OCI-LY7 (cell line): ENCODE measurements around the gene CHST8. TPM values are rescaled to one million over a fixed set of nuclear protein-coding genes. Genes with fewer than 3 reads are reported as not detected.

Source experiments
- BruUV-seq: library from RNA; stranded (reverse); fragments of 400-500 nt; replicated peaks from 2 replicates; lab custom pipeline; 2021; lab: Mats Ljungman, UMichigan
- CTCF ChIA-PET: fragments of 300-600 bp; sonication (Branson Sonifier 250); formaldehyde crosslinking; loops from one replicate; lab custom pipeline; 2022; ENCODE audit warnings: antibody characterized with exemption; ENCODE audit not compliant: unreplicated experiment; lab: Charles Lee
- POLR2A ChIA-PET: fragments of 300-600 bp; sonication (Branson Sonifier 250); formaldehyde crosslinking; loops from one replicate; lab custom pipeline; 2022; ENCODE audit warnings: antibody characterized with exemption; lab: Charles Lee
- DNase-seq: peaks from one replicate; pipeline ENCODE4 v3.0.0-alpha.2; 2015; ENCODE audit warnings: low spot score
- H2AFZ ChIP-seq: fragments of 200-600 bp; sonication (generic), shearing (Covaris generic); 2 replicates; pipeline ENCODE4 v1.6.1; 2014; ENCODE audit warnings: mild to moderate bottlenecking, antibody characterized with exemption, low read length, moderate library complexity
- H3K27ac ChIP-seq: fragments of 200-600 bp; sonication (generic); 2 replicates; pipeline ENCODE4 v1.5.1; 2014; ENCODE audit warnings: mixed run types, low read depth, mild to moderate bottlenecking, moderate library complexity, low read length, inconsistent platforms; ENCODE audit not compliant: poor library complexity, severe bottlenecking
- H3K36me3 ChIP-seq: fragments of 200-600 bp; sonication (generic); 2 replicates; pipeline ENCODE4 v1.6.1; 2014; ENCODE audit warnings: mild to moderate bottlenecking, antibody characterized with exemption, low read length, moderate library complexity, mixed read lengths; ENCODE audit not compliant: insufficient read depth
- H3K4me1 ChIP-seq: fragments of 200-600 bp; sonication (generic); 2 replicates; pipeline ENCODE4 v1.5.1; 2014; ENCODE audit warnings: mild to moderate bottlenecking, low read length; ENCODE audit not compliant: insufficient read depth, poor library complexity, severe bottlenecking
- H3K4me2 ChIP-seq: fragments of 200-600 bp; sonication (generic); 2 replicates; pipeline ENCODE4 v1.6.1; 2014; ENCODE audit warnings: mild to moderate bottlenecking, low read length
- H3K4me3 ChIP-seq: fragments of 200-600 bp; sonication (generic); 2 replicates; pipeline ENCODE4 v1.5.1; 2014; ENCODE audit warnings: mild to moderate bottlenecking, low read depth, low read length; ENCODE audit not compliant: poor library complexity, severe bottlenecking
- H3K79me2 ChIP-seq: fragments of 200-600 bp; sonication (generic); 2 replicates; pipeline ENCODE4 v1.6.1; 2016; ENCODE audit warnings: low read depth, mild to moderate bottlenecking, low read length, moderate library complexity, mixed read lengths; ENCODE audit not compliant: insufficient read depth
- H3K9me2 ChIP-seq: fragments of 200-600 bp; sonication (generic); 2 replicates; pipeline ENCODE4 v1.6.1; 2016; ENCODE audit warnings: mild to moderate bottlenecking, low read length, mixed read lengths; ENCODE audit not compliant: insufficient read depth
- H3K9me3 ChIP-seq: fragments of 200-600 bp; sonication (generic); 2 replicates; pipeline ENCODE4 v1.6.1; 2014; ENCODE audit warnings: mild to moderate bottlenecking, mixed run types, low read length, mixed read lengths
- H4K20me1 ChIP-seq: fragments of 200-600 bp; sonication (generic); 2 replicates; pipeline ENCODE4 v1.6.1; 2014; ENCODE audit warnings: mild to moderate bottlenecking, antibody characterized with exemption, low read length, moderate library complexity, mixed read lengths; ENCODE audit not compliant: insufficient read depth
- EZH2phosphoT487 ChIP-seq: fragments of 200-600 bp; sonication (generic); IDR thresholded peaks from 2 replicates; pipeline ENCODE4 v1.6.1; 2018; ENCODE audit warnings: low read depth, borderline replicate concordance, mild to moderate bottlenecking, mixed run types, antibody characterized with exemption, low read length, moderate library complexity, mixed read lengths
- intact Hi-C: fragments of 100-400 bp; cut with micrococcal nuclease; formaldehyde crosslinking; loops from one replicate; pipeline ENCODE4 v1.10.0; 2022; ENCODE audit not compliant: unreplicated experiment
- total RNA-seq, 2 experiments: library from RNA; depleted of rRNA in 1 of 2; stranded (reverse); fragments of >200 nt in 1 of 2; shearing (Covaris generic) in 1 of 2; gene quantifications; 2 replicates each; pipeline ENCODE4 v1.2.3, GENCODE V29; 2014 to 2022
- TF ChIP-seq, protein P1 (sequence below): fragments of 200-600 bp; sonication (generic); conservative IDR thresholded peaks from 2 replicates; pipeline ENCODE4 v1.5.1; 2014; ENCODE audit warnings: mild to moderate bottlenecking, antibody characterized with exemption, low read length, moderate library complexity, mixed read lengths

The CHST8 gene
- total RNA-seq, 2 experiments from 2014 or later: not detected

DNA sequence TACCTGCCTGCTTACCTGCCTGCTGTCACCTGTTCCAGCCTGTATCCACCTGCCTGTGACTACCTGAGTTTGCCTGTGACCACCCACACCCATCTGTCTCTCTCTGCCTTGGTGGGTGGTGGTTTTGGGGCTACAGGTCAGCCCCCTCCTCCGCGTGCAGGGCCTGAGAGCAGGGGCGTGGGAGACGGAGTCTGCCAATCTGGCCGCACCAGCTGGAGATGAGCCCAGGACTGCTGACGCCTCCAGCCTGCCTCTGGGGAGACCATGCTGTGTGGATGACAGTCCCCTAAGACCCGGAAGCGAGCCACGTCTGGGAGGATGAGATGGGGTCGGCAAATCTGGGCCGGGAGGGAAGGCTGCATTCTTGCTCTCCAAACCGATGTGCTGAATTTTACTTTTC, 159.0 kb downstream of the CHST8 start:
- intact Hi-C loops: no loop called here
- POLR2A ChIA-PET: no interaction called here

GRCh38 chr19:33781415-33781935, 159.7 kb downstream of the CHST8 start:
- Histone ChIP-seq H3K79me2 (no peaks in the 10 kb centered on the region), H3K9me2 (no peaks in the 10 kb centered on the region), H3K4me1 (no peaks in the 10 kb centered on the region), H3K27ac (no peak overlapping the region), H3K9me3 (no peaks in the 10 kb centered on the region), H4K20me1 (no peaks in the 10 kb centered on the region), H2AFZ (no peak overlapping the region), H3K36me3 (no peaks in the 10 kb centered on the region), H3K4me2 (no peak overlapping the region), H3K4me3 (no peak overlapping the region)
- intact Hi-C loops: no loop called here
- no peak for DNase-seq
- BruUV-seq: no TSS peak
- POLR2A ChIA-PET: no interaction called here
- CTCF ChIA-PET: no interaction called here
- TF ChIP-seq, protein P1, sequence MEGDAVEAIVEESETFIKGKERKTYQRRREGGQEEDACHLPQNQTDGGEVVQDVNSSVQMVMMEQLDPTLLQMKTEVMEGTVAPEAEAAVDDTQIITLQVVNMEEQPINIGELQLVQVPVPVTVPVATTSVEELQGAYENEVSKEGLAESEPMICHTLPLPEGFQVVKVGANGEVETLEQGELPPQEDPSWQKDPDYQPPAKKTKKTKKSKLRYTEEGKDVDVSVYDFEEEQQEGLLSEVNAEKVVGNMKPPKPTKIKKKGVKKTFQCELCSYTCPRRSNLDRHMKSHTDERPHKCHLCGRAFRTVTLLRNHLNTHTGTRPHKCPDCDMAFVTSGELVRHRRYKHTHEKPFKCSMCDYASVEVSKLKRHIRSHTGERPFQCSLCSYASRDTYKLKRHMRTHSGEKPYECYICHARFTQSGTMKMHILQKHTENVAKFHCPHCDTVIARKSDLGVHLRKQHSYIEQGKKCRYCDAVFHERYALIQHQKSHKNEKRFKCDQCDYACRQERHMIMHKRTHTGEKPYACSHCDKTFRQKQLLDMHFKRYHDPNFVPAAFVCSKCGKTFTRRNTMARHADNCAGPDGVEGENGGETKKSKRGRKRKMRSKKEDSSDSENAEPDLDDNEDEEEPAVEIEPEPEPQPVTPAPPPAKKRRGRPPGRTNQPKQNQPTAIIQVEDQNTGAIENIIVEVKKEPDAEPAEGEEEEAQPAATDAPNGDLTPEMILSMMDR: no peak
- TF ChIP-seq EZH2phosphoT487: no peak

More for the DNA sequence above, 159.0 kb downstream of the CHST8 start:
- Histone ChIP-seq H3K9me2 (no peaks in the 10 kb centered on the region), H3K4me2 (no peak overlapping the region), H3K27ac (no peak overlapping the region), H3K4me3 (no peak overlapping the region), H3K36me3 (no peaks in the 10 kb centered on the region), H3K79me2 (no peaks in the 10 kb centered on the region), H4K20me1 (no peaks in the 10 kb centered on the region), H3K9me3 (no peaks in the 10 kb centered on the region), H2AFZ (no peak overlapping the region), H3K4me1 (no peaks in the 10 kb centered on the region)
- BruUV-seq: no TSS peak
- DNase-seq: no peak
- CTCF ChIA-PET: no interaction called here
- TF ChIP-seq, protein P1: no peak
- TF ChIP-seq EZH2phosphoT487: no peak

DNA sequence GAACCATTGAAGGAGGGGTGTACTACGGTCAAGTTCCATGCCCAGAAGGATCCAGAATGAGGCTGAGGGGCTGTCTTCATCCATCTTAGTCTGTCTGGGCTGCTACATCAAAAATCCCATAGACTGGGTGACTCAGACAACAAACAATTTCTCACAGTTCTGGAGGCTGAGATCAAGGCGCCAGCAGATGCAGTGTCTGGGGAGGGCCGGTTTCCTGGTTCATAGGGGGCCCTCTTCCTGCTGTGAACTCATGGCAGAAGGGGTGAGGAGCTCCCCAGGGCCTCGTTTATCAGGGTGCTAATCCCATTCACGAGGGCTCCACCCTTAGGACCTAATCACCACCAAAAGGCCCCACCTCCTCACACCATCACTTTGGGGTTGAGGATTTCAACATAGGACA, 160.2 kb downstream of the CHST8 start:
- H3K4me2 ChIP-seq: no peak overlapping the region
- POLR2A ChIA-PET: no interaction called here
- H4K20me1 ChIP-seq: no peaks in the 10 kb centered on the region
- H3K9me2 ChIP-seq: no peaks in the 10 kb centered on the region
- no peaks in the 10 kb centered on the region for H3K9me3 ChIP-seq
- no peaks in the 10 kb centered on the region for H3K4me1 ChIP-seq
- DNase-seq: no peak
- H3K27ac ChIP-seq: no peak overlapping the region
- no peaks in the 10 kb centered on the region for H3K36me3 ChIP-seq
- no peak overlapping the region for H2AFZ ChIP-seq
- no peak overlapping the region for H3K4me3 ChIP-seq
- no TSS peak for BruUV-seq
- CTCF ChIA-PET: no interaction called here
- no peaks in the 10 kb centered on the region for H3K79me2 ChIP-seq
- intact Hi-C loops: no loop called here
- TF ChIP-seq EZH2phosphoT487: no peak
- TF ChIP-seq, protein P1: no peak
